SK-N-SH (cell line): ENCODE results near the gene HS6ST3. TPM values are rescaled to one million over a fixed set of nuclear protein-coding genes. Genes with fewer than 3 reads are reported as not detected.

Experiments
- CTCF ChIA-PET: fragments of 300-600, 350-600 bp; formaldehyde crosslinking; extraction: SDS; loops from one replicate; lab custom pipeline; 2021; lab: Yijun Ruan, JAX
- POLR2A ChIA-PET: fragments of 350-600 bp; sonication (Branson Sonifier 250); formaldehyde crosslinking; extraction: SDS; loops from one replicate; lab custom pipeline; 2020; ENCODE audit warnings: antibody characterized with exemption, inconsistent platforms; lab: Yijun Ruan, JAX
- DNase-seq: peaks from one replicate; pipeline ENCODE4 v3.0.0; 2012
- H2AFZ ChIP-seq: fragments of 200-600 bp; sonication (generic); 2 replicates; pipeline ENCODE4 v1.8.1; 2016; ENCODE audit warnings: antibody characterized with exemption, mild to moderate bottlenecking, low read depth
- H3F3A ChIP-seq: fragments of 200-600 bp; sonication (generic); replicated peaks from 2 replicates; pipeline ENCODE3; 2016; ENCODE audit warnings: antibody characterized with exemption, mild to moderate bottlenecking; ENCODE audit not compliant: insufficient read depth
- H3K27ac ChIP-seq, 2 experiments: fragments of 200-500 bp in 1 of 2; fragments of 200-600 bp in 1 of 2; sonication (Bioruptor generic) in 1 of 2; sonication (generic), shearing (Covaris generic) in 1 of 2; 2 replicates each; pipeline versions ENCODE4 v1.5.1 to v1.6.1; 2014 to 2016; ENCODE audit warnings: low read depth in 2 of 2, inconsistent platforms in 1 of 2, low read length in 1 of 2, mild to moderate bottlenecking in 1 of 2, mixed read lengths in 1 of 2
- H3K27me3 ChIP-seq: fragments of 200-600 bp; sonication (generic), shearing (Covaris generic); 2 replicates; pipeline ENCODE4 v1.6.1; 2016; ENCODE audit warnings: mixed run types; ENCODE audit not compliant: insufficient read depth
- H3K36me3 ChIP-seq, 2 experiments: fragments of 200-500 bp in 1 of 2; fragments of 200-600 bp in 1 of 2; sonication (Bioruptor generic) in 1 of 2; sonication (generic) in 1 of 2; replicated peaks in 1 of 2; 2 replicates each; pipeline versions ENCODE3 to v1.5.1; 2014 to 2016; ENCODE audit warnings: low read length in 1 of 2, mild to moderate bottlenecking in 1 of 2; ENCODE audit not compliant: insufficient read depth in 2 of 2, control insufficient read depth in 1 of 2
- H3K4me1 ChIP-seq, 2 experiments: fragments of 200-500 bp in 1 of 2; fragments of 200-600 bp in 1 of 2; sonication (Bioruptor generic) in 1 of 2; sonication (generic), shearing (Covaris generic) in 1 of 2; 2 replicates each; pipeline versions ENCODE4 v1.5.1 to v1.6.1; 2014 to 2016; ENCODE audit warnings: low read depth in 1 of 2, low read length in 1 of 2, mixed run types in 1 of 2; ENCODE audit not compliant: insufficient read depth in 2 of 2, control insufficient read depth in 1 of 2
- H3K4me2 ChIP-seq: fragments of 200-600 bp; sonication (generic), shearing (Covaris generic); 2 replicates; pipeline ENCODE4 v1.6.1; 2017; ENCODE audit warnings: mixed run types
- H3K4me3 ChIP-seq, 2 experiments: fragments of 200-500 bp in 1 of 2; fragments of 200-600 bp in 1 of 2; sonication (Bioruptor generic) in 1 of 2; sonication (generic), shearing (Covaris generic) in 1 of 2; 2 replicates each; pipeline versions ENCODE4 v1.5.1 to v1.8.1; 2014 to 2016; ENCODE audit warnings: low read depth in 2 of 2, inconsistent platforms in 1 of 2, low read length in 1 of 2, mild to moderate bottlenecking in 1 of 2, mixed read lengths in 1 of 2, moderate library complexity in 1 of 2
- H3K79me2 ChIP-seq: fragments of 200-600 bp; sonication (generic); 2 replicates; pipeline ENCODE4 v1.8.1; 2017; ENCODE audit warnings: mild to moderate bottlenecking; ENCODE audit not compliant: insufficient read depth
- H3K9ac ChIP-seq: fragments of 200-600 bp; sonication (generic); 2 replicates; pipeline ENCODE4 v1.6.1; 2017; ENCODE audit warnings: mixed run types
- H3K9me2 ChIP-seq: fragments of 200-600 bp; sonication (generic); 2 replicates; pipeline ENCODE4 v1.6.1; 2017; ENCODE audit warnings: mixed run types
- H3K9me3 ChIP-seq: fragments of 200-600 bp; sonication (generic); 2 replicates; pipeline ENCODE4 v1.6.1; 2017; ENCODE audit warnings: mixed run types, mild to moderate bottlenecking, moderate library complexity
- H4K20me1 ChIP-seq: fragments of 200-600 bp; sonication (generic); 2 replicates; pipeline ENCODE4 v1.6.1; 2017; ENCODE audit warnings: mild to moderate bottlenecking, mixed run types; ENCODE audit not compliant: insufficient read depth
- EP300 ChIP-seq, 2 experiments: IDR thresholded peaks; 2 replicates each; pipeline versions ENCODE4 v1.4.0 to v1.6.1; 2012; ENCODE audit warnings: borderline replicate concordance in 1 of 2, low read depth in 1 of 2, low read length in 1 of 2
- FOSL2 ChIP-seq: IDR thresholded peaks from 2 replicates; pipeline ENCODE4 v1.4.0; 2012; ENCODE audit warnings: low read depth, mild to moderate bottlenecking, moderate library complexity, borderline replicate concordance
- FOXJ3 ChIP-seq: sonication (generic); formaldehyde crosslinking; IDR thresholded peaks from 2 replicates; pipeline ENCODE4 v1.5.1; 2020; ENCODE audit warnings: mild to moderate bottlenecking, missing genetic modification reagents
- FOXM1 ChIP-seq: IDR thresholded peaks from 2 replicates; pipeline ENCODE4 v1.4.0; 2012; ENCODE audit warnings: low read depth, mild to moderate bottlenecking
- GABPA ChIP-seq: IDR thresholded peaks from 2 replicates; pipeline ENCODE4 v1.4.0; 2012; ENCODE audit warnings: low read depth, mild to moderate bottlenecking
- GATA2 ChIP-seq: sonication (generic); formaldehyde crosslinking; IDR thresholded peaks from 2 replicates; pipeline ENCODE4 v1.5.0; 2020; ENCODE audit warnings: mild to moderate bottlenecking, missing genetic modification reagents
- MEF2A ChIP-seq: IDR thresholded peaks from 2 replicates; pipeline ENCODE4 v1.4.0; 2012; ENCODE audit warnings: low read depth, borderline replicate concordance
- MXI1 ChIP-seq: IDR thresholded peaks from 2 replicates; pipeline ENCODE4 v1.6.1; 2012; ENCODE audit warnings: mild to moderate bottlenecking, low read depth, low read length, improper control_type of control experiment
- NFIC ChIP-seq: IDR thresholded peaks from 2 replicates; pipeline ENCODE4 v1.4.0; 2012; ENCODE audit warnings: borderline replicate concordance
- RCOR1 ChIP-seq: fragments of 150-350 bp; IDR thresholded peaks from 2 replicates; pipeline ENCODE4 v1.6.1; 2017; ENCODE audit warnings: antibody characterized with exemption, low read length
- RFX5 ChIP-seq: IDR thresholded peaks from 2 replicates; pipeline ENCODE4 v1.6.1; 2012; ENCODE audit warnings: mild to moderate bottlenecking, improper control_type of control experiment, low read length
- SIN3A ChIP-seq: IDR thresholded peaks from 2 replicates; pipeline ENCODE4 v1.6.1; 2012; ENCODE audit warnings: low read depth, mild to moderate bottlenecking, low read length, moderate library complexity, borderline replicate concordance
- TAF1 ChIP-seq: IDR thresholded peaks from 2 replicates; pipeline ENCODE4 v1.6.1; 2012; ENCODE audit warnings: low read depth, mild to moderate bottlenecking, low read length, moderate library complexity, borderline replicate concordance
- TCF12 ChIP-seq: IDR thresholded peaks from 2 replicates; pipeline ENCODE4 v1.4.0; 2012
- YY1 ChIP-seq: IDR thresholded peaks from 2 replicates; pipeline ENCODE4 v1.4.0; 2012; ENCODE audit warnings: low read depth, mild to moderate bottlenecking
- WGBS: methylation state at CpG from one replicate; pipeline ENCODE4 v1.1.6; 2017; ENCODE audit warnings: low lambda C conversion rate; 5-methylcytosine and 5-hydroxymethylcytosine counted together
- polyA plus RNA-seq, 3 experiments: library from polyadenylated mRNA; depleted of rRNA; stranded (reverse); fragments of >200 nt; gene quantifications; 2 replicates each; pipeline ENCODE4 v1.2.3, GENCODE V29; 2012
- TF ChIP-seq, protein P1 (sequence below): IDR thresholded peaks from 2 replicates; pipeline ENCODE4 v1.4.0; 2012; ENCODE audit warnings: low read depth
- TF ChIP-seq, protein P2 (sequence below): IDR thresholded peaks from 2 replicates; pipeline ENCODE4 v1.4.0; 2012; ENCODE audit warnings: low read depth, borderline replicate concordance
- TF ChIP-seq, protein P3 (sequence below): IDR thresholded peaks from 2 replicates; pipeline ENCODE4 v1.4.0; 2012; ENCODE audit warnings: low read depth, borderline replicate concordance
- TF ChIP-seq, protein P4 (sequence below): fragments of 150-350 bp; IDR thresholded peaks from 2 replicates; pipeline ENCODE4 v1.6.1; 2017; ENCODE audit warnings: antibody characterized with exemption, low read length, low read depth, borderline replicate concordance

The HS6ST3 gene
- polyA plus RNA-seq, 1 of the 3 experiments (the other 2 are of a cell fraction), result under 0.01 TPM

DNA sequence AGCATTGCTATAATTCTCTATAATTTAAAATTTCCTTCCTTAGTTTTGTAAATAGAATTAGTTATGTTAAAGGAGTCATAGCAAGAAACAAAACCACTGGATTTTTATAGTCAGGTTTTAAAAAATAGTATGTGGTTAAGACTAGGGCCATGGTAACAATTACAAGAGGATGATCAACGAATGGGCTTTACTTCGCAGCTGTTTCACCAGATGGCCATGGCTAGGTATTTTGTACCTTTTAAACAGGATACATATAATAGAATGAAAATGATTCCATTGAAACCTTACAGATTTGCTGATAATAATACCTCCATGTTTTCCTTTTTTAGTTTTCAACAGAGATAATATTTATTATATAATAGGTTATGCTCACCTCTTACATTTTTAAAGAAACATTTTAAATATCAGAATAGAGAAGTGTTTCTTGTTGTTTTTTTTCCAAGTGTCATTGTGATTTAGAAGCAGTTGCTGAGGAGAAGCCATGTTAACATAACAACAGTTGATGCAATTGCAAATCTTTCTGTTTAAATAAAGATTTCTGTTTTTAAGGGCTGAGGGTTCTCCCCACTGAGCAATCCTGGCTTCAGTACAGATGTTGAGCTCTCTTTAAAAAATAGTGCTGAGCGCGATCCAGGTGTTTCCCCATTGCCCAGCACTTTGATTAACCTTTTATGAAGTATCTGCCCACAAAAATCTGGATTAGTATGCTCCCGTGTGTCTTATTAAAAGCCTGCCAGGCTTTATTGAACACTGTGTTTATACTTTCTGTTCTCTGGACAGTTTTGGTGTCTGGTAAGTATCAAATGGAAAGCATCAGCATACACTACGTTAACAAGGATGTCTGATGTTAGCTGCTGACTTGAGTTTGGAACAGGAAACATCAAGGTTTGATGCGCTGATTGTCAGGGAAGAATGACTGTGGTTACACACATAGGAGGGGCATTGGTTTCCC is 205.3 kb downstream of the HS6ST3 start:
- no peak overlapping the region for H3K4me2 ChIP-seq
- no peaks in the 10 kb centered on the region for H3K9me3 ChIP-seq
- no peaks in the 10 kb centered on the region for H3K4me1 ChIP-seq
- no peaks in the 10 kb centered on the region for H4K20me1 ChIP-seq
- TF ChIP-seq MXI1 (no peak), GABPA (no peak), EP300 (IDR thresholded peaks at IDR 0.05; ENCODE audit: borderline replicate concordance in 1 of 2, low read depth in 1 of 2, low read length in 1 of 2) (no peak), TCF12 (no peak), TAF1 (no peak), FOXM1 (no peak), FOXJ3 (no peak), FOSL2 (no peak)
- no peak overlapping the region for H2AFZ ChIP-seq
- H3K9me2 ChIP-seq, result no peaks in the 10 kb centered on the region
- no peak for DNase-seq
- no peaks in the 10 kb centered on the region for H3K79me2 ChIP-seq
- no peak overlapping the region for H3K4me3 ChIP-seq
- no peaks in the 10 kb centered on the region for H3F3A ChIP-seq
- ChIA-PET POLR2A (no interaction called here), CTCF (no interaction called here)
- WGBS, result 42% methylated on average over 7 of the region's 7 CpGs
- H3K27ac ChIP-seq, result no peak overlapping the region
- no peaks in the 10 kb centered on the region for H3K36me3 ChIP-seq
- H3K27me3 ChIP-seq, result no peaks in the 10 kb centered on the region
- H3K9ac ChIP-seq, result no peak overlapping the region

DNA sequence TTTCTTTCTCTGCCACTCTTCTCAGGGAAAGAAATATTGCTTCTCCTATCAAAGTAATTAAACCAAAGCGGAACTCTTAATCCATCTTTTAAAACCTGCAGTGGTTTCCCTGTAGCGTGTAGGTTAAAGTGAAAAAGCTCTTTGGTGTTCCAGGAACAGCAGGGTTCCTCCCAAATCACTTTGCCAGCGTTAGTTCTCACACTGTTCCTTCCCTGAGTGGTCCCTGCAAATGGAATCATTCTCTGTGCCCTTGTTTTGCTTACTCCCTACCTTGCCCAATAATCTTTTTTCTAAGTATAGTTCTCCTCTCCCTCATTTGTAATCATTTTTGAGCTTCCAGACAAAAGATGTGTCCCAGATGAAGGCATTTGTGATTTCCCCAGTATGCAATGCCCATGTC is 207.5 kb downstream of the HS6ST3 start:
- Histone ChIP-seq H3K27ac (no peak overlapping the region), H2AFZ (no peak overlapping the region), H3K4me1 (no peaks in the 10 kb centered on the region), H3K4me2 (no peak overlapping the region), H3K9ac (no peak overlapping the region), H3K9me2 (no peaks in the 10 kb centered on the region), H4K20me1 (no peaks in the 10 kb centered on the region), H3K9me3 (no peaks in the 10 kb centered on the region), H3K27me3 (no peaks in the 10 kb centered on the region), H3F3A (no peaks in the 10 kb centered on the region), H3K79me2 (no peaks in the 10 kb centered on the region), H3K4me3 (no peak overlapping the region), H3K36me3 (no peaks in the 10 kb centered on the region)
- ChIA-PET CTCF (no interaction called here), POLR2A (no interaction called here)
- DNase-seq, result no peak
- WGBS, result 42% methylated on average over 3 of the region's 3 CpGs
- TF ChIP-seq, protein P1, sequence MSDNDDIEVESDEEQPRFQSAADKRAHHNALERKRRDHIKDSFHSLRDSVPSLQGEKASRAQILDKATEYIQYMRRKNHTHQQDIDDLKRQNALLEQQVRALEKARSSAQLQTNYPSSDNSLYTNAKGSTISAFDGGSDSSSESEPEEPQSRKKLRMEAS, result no peak
- TF ChIP-seq MEF2A (no peak), TAF1 (no peak), RCOR1 (no peak), GATA2 (CRISPR knock-in tag) (no peak), EP300 (IDR thresholded peaks at IDR 0.05; ENCODE audit: borderline replicate concordance in 1 of 2, low read depth in 1 of 2, low read length in 1 of 2) (no peak), YY1 (no peak), GABPA (no peak), SIN3A (no peak), MXI1 (no peak), RFX5 (no peak), NFIC (no peak)
- TF ChIP-seq, protein P2, sequence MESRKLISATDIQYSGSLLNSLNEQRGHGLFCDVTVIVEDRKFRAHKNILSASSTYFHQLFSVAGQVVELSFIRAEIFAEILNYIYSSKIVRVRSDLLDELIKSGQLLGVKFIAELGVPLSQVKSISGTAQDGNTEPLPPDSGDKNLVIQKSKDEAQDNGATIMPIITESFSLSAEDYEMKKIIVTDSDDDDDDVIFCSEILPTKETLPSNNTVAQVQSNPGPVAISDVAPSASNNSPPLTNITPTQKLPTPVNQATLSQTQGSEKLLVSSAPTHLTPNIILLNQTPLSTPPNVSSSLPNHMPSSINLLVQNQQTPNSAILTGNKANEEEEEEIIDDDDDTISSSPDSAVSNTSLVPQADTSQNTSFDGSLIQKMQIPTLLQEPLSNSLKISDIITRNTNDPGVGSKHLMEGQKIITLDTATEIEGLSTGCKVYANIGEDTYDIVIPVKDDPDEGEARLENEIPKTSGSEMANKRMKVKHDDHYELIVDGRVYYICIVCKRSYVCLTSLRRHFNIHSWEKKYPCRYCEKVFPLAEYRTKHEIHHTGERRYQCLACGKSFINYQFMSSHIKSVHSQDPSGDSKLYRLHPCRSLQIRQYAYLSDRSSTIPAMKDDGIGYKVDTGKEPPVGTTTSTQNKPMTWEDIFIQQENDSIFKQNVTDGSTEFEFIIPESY, result no peak
- TF ChIP-seq, protein P3, sequence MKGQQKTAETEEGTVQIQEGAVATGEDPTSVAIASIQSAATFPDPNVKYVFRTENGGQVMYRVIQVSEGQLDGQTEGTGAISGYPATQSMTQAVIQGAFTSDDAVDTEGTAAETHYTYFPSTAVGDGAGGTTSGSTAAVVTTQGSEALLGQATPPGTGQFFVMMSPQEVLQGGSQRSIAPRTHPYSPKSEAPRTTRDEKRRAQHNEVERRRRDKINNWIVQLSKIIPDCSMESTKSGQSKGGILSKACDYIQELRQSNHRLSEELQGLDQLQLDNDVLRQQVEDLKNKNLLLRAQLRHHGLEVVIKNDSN, result no peak
- TF ChIP-seq, protein P4, sequence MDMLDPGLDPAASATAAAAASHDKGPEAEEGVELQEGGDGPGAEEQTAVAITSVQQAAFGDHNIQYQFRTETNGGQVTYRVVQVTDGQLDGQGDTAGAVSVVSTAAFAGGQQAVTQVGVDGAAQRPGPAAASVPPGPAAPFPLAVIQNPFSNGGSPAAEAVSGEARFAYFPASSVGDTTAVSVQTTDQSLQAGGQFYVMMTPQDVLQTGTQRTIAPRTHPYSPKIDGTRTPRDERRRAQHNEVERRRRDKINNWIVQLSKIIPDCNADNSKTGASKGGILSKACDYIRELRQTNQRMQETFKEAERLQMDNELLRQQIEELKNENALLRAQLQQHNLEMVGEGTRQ, result no peak
